Measurements from ENCODE around the gene PRKG1. TPM values are rescaled to one million over a fixed set of nuclear protein-coding genes. Genes with fewer than 3 reads are reported as not detected.

PRKG1 gene
- total RNA-seq, 1 experiment from 2014 or later, result 10.4 TPM

DNA sequence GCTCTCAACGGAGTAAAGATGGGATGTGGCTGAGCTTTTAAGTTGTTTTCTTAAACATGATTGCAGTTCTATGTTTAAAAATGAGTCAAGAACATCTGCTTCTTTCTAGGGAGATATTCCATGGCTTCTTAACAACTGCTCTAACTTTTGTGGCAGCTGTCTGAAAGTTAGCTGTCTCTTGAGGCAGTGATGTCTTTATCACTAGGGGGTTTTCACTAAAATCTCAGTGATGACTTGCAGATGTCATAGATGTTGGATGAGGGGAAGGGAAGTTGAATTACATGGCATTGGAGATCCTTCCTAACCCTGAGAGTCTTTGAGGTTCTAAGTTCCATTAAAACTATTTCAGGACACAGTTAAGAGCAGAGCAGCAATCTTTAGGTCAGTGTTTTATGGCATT is 43.5 kb downstream of the PRKG1 start:
- H3K36me3 Mint-ChIP-seq (ENCODE audit: insufficient read depth in 1 of 3, low read depth in 3 of 3), result no peaks in the 10 kb centered on the region; a peak in 1 of 7 replicates
- Histone ChIP-seq H2BK5ac (ENCODE audit: insufficient read length, low read length) (no peak overlapping the region), H4K91ac (ENCODE audit: insufficient read length, low read depth, low read length) (no peak overlapping the region), H3K4me1 (ENCODE audit: insufficient read depth, low read length) (peaks cover 4% of the 10 kb centered on the region; the same call in 1 of the 2 replicates), H3K9me3 (ENCODE audit: control insufficient read depth, low read depth, low read length) (no peaks in the 10 kb centered on the region), H2BK12ac (ENCODE audit: insufficient read length, low read depth, low read length) (no peak overlapping the region), H3K14ac (ENCODE audit: insufficient read depth, low read length) (no peak overlapping the region), H3K23me2 (ENCODE audit: insufficient read length, low read depth, low read length, poor library complexity, severe bottlenecking) (no peaks in the 10 kb centered on the region), H3K18ac (ENCODE audit: insufficient read length, low read depth, low read length) (no peak overlapping the region), H4K20me1 (ENCODE audit: control insufficient read depth, insufficient read depth, insufficient read length) (no peaks in the 10 kb centered on the region), H3K79me1 (ENCODE audit: insufficient read depth, low read depth, low read length, poor library complexity, severe bottlenecking) (no peaks in the 10 kb centered on the region), H2BK120ac (ENCODE audit: low read depth, low read length, poor library complexity, severe bottlenecking) (no peak overlapping the region), H2BK20ac (ENCODE audit: low read depth, low read length, poor library complexity, severe bottlenecking) (no peak overlapping the region), H3K79me2 (ENCODE audit: insufficient read depth, low read length) (no peaks in the 10 kb centered on the region; the same call in 1 of the 2 replicates), H3K56ac (ENCODE audit: insufficient read length, low read depth, low read length) (no peak overlapping the region), H3K23ac (ENCODE audit: insufficient read length, low read depth, low read length) (no peak overlapping the region), H2AK5ac (ENCODE audit: insufficient read length, low read length) (no peak overlapping the region), H3K4me2 (ENCODE audit: insufficient read depth, insufficient read length, low read length) (no peak overlapping the region), H2BK15ac (ENCODE audit: low read depth, low read length) (no peak overlapping the region), H3K27ac (ENCODE audit: insufficient read length, low read depth, low read length) (no peak overlapping the region), H2AFZ (ENCODE audit: low read length) (no peak overlapping the region), H3K4ac (ENCODE audit: low read depth, low read length) (no peak overlapping the region), H3K9ac (ENCODE audit: extremely low read depth, insufficient read length, low read length) (no peak overlapping the region), H4K5ac (ENCODE audit: insufficient read length, low read depth, low read length) (no peak overlapping the region), H4K8ac (replicated peaks; ENCODE audit: insufficient read length, low read depth, low read length) (no peak overlapping the region), H3K27me3 (ENCODE audit: insufficient read depth, low read length) (no peaks in the 10 kb centered on the region), H3T11ph (ENCODE audit: low read length) (no peak overlapping the region)
- TF ChIP-seq, protein P1, sequence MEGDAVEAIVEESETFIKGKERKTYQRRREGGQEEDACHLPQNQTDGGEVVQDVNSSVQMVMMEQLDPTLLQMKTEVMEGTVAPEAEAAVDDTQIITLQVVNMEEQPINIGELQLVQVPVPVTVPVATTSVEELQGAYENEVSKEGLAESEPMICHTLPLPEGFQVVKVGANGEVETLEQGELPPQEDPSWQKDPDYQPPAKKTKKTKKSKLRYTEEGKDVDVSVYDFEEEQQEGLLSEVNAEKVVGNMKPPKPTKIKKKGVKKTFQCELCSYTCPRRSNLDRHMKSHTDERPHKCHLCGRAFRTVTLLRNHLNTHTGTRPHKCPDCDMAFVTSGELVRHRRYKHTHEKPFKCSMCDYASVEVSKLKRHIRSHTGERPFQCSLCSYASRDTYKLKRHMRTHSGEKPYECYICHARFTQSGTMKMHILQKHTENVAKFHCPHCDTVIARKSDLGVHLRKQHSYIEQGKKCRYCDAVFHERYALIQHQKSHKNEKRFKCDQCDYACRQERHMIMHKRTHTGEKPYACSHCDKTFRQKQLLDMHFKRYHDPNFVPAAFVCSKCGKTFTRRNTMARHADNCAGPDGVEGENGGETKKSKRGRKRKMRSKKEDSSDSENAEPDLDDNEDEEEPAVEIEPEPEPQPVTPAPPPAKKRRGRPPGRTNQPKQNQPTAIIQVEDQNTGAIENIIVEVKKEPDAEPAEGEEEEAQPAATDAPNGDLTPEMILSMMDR (conservative IDR thresholded peaks at IDR 0.05), result no peak
- peaks cover 3 to 8% of the 10 kb centered on the region in 2 experiments; a peak in 2 of 4 replicates for H3K4me1 Mint-ChIP-seq
- H3K9me3 Mint-ChIP-seq, result peaks cover 0 to 3% of the 10 kb centered on the region in 2 experiments; a peak in 1 of 5 replicates
- H3K27me3 Mint-ChIP-seq (ENCODE audit: low read depth), result no peaks in the 10 kb centered on the region
- no peak for DNase-seq
- H3K27ac Mint-ChIP-seq, result no peak overlapping the region
- no peak overlapping the region for H3K4me3 Mint-ChIP-seq
- no CpG with 5 or more reads among the region's 1 CpG for WGBS (ENCODE audit: extremely low coverage, insufficient read length, low lambda C conversion rate)

Data from H9 (cell line).